DMS79 (cell line): ENCODE results near the gene LDLRAD3.
"Not testable (repeated sequence)": the region's sequence is repeated elsewhere in the genome, so short reads cannot be mapped to it uniquely, and the experiment has no call there.

ENCODE experiments used
- DNase-seq: peaks from one replicate; lab custom pipeline; 2025; lab: John Stamatoyannopoulos, UW

Gene LDLRAD3

GRCh38 chr11:36164506-36165250, 220.8 kb downstream of the LDLRAD3 start:
- DNase-seq, result no peak

DNA sequence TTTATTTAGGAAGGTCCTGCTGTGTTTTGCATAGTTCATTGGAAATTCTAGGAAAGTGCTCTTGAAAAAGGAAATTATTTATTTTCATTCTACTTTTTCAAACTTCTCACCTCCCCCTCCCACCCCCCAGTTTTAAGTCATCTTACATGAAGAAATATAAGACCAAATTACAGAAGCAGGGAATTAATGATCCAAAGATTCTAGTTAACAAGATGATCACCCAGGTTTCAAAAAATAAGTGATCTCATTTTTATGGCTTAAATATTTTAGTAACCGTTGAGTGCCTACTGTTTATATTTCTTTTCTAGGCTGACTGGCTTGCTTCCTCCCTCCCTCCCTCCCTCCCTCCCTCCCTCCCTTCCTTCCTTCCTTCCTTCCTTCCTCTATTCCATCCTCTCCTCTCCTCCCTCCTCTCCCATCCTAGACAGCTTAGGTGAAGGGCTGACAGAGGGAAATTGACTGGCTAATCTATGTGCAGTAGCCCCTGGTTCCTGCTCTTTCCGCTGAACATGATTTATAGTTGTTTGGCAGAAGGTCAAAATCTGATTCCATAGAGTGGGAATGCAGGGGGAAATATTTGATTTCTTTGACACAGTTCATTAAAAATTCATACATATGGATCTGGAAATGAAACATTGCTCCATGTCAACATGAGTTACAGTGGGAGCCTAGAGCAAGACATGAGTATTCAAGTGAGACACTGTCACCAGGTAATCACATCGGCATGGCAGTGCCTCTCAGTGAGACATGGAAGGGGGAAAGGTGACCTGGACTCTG, 221.9 kb downstream of the LDLRAD3 start:
- DNase-seq, result no peak

- no peak for DNase-seq
Observed at GRCh38 chr11:36167073-36167472, 223.2 kb downstream of the LDLRAD3 start.

DNA sequence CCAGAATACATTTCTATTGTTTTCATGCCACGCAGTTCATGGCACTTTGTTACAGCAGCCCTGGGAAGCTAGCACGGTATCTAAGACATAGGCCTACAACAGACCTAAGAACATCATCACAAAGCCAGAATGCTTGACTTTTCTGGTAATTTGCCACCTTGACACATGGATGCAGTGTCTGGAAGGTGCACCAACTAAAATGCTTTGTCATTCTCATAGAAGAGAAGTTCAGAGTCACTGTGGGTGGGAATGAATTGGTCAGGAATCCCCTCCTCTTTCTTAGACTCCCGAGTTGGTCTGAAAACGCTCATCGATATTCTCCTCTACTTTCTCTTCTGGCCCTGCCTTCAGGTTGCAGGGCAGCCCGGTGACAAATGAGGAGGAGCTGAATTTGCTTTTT, 223.9 kb downstream of the LDLRAD3 start:
- no peak for DNase-seq

DNA sequence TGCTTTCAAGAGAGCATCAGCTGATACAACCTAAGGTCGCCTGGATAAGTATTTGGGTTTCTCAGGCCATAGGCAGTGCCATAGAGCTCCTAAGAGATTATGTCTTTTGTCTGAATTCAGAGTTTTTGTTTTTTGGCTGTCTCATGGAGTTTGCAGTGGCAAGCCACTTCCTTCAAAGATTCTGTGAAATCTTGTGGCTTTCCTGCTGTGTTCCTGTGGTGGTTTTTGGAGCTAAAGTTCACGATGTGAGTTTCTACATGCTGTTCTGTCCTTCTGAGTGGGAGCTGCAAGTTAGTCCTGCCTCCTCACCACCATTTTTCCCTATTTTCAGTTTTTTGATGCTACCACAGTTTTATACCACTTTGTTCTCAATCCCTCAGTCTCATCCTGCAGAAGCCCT, 234.0 kb downstream of the LDLRAD3 start:
- no peak for DNase-seq

DNA sequence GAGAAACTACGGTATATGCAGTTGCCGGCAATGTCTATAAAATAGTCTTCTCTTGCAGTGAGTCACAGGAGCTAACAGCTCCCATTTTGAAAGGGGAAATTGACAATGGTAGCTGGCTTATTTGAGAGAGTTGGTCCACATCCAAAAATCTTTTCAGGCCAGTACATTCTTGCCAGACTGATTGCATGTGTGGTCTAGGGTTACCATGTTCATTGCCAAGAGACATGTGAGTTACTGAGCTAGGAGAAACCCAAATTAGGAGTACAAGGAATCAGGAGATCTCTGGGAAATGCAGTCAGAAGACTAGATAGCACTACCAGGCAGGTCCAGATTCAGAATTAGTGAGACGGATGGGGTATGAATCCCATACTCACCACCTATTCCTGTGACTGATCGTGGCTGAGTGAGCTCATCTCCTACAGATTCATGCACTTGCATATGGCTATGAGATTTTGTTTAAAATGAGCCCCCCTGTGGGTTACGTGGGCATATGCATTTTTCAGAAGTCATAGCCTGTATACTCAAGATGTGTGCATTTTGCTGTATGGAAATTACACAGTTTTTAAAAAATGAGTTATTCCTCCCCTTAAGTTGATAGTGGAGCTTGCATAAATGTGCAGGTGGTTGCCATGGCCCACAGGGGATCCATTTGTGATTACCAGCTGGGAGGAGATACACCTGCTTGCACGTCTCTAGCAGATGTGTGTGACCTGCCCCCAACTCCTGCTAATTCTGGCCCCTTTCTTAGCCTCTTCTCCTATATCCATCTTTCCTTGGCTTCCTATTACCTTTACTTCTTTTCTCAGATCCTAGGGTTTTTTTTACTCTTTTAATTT, 242.7 kb downstream of the LDLRAD3 start:
- peak; percentile 62 for DNase-seq

DNA sequence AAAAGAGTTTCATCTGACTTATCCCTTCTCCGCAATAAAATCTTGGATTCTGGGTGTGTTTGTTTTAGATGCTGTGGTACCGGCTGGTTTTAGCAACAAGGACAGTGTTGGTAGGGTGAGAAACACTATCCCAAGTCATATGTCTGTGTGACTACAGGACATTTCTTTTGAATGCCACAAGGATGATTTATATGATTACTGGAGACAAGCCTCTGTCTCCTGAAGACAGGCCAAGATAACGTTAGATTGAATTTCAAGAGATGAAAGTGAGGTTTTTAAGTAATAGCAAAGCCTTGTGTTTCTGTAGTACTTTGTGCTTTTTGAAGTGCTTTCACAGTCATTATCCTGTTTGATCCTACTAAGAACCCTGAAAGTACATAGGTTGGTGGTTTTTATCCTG, 243.8 kb downstream of the LDLRAD3 start:
- DNase-seq, result no peak

GRCh38 chr11:36189735-36190134, 245.9 kb downstream of the LDLRAD3 start:
- DNase-seq, result not testable (repeated sequence)

DNA sequence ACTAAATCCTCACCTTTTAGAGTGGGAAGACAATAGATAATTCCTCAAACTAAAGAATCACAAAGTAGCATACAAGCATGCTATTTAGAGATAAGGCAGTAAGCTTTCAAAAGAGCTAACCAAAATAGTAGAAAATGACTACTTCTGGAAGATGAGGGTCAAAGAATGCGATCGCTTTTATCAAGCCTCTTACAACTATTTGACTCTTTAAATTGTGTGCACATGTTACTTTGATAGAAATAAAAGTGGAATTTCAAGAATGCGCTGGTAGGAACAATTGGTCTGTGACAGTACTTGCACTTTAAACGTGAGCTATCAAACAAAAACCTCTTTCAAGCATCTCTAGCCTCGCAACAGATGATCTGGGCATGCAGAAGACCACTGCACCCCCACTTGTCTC, 248.1 kb downstream of the LDLRAD3 start:
- DNase-seq, result no peak

GRCh38 chr11:36192425-36193289, 248.8 kb downstream of the LDLRAD3 start:
- no peak for DNase-seq

DNA sequence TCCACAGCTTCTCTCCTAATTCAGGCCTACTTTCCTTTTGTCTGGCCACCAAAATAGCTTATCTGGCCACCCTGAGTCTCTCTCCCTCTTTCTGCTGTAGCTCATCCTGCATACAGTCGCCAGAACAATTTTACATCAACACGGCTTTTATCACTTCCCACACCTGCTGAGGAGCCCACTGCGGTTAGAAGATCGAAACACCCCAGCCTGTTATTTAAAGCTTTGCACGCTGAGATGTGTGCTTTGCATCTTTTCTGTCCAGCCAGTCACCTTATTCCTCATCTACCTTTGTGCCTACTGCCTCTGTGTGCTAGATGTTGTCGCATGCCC, 249.4 kb downstream of the LDLRAD3 start:
- no peak for DNase-seq

DNA sequence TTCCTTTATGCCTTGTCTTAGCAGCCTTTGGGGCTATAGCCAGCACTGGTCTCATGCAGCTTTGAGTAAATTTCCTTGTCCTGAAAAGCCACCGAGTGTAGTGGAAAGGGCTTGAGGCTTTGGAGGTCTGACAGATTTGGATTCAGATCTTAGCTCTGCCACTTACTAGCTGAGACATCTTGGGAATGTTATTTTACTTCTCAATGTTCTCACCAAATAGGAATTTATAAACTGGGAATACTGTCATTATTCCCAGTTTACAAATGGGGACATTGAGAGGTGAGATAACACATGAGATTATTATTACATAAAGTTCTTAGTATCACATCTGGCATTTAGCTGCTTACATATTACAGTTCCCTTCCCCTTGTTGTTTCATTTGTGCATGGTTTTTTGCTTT, 249.9 kb downstream of the LDLRAD3 start:
- no peak for DNase-seq

DNA sequence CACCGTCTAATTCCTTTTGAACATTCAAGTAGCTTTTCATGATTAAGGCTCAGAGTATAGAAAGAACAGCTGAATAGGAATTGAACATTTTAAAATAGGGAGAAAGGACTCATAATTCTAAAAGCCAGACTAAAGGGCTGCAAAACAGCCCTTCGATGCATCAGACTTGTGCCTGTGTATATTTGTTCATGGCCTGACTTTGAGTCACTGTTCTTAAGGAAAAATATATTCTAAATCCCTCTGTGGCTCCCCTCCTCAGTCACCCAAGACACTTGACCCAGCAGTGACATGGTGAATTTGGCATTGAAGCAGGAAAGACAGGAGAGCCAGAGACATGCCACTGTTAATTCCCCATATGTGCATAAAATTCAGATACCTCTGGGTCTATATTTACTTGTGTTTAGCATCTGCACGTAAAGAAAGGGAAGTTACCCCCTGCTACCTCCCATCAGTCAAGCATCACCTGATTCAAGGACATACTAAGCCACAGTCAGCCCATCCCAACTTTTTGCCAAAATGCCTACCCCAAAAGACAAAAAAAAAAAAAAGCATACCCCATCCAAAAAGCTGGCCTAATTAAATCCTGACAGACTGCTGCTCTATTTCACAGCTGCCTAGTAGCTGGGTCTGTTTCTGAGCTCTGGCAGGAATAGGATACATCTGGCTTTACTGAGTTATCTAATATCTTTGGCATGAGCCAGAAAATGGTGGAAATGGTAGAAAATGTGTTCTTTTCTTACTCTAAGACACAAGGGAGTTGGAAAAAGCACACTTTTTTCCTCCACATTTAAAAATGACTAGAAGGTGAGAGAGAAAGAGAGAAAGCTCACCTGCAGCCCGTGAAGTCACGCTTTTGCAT, 251.9 kb downstream of the LDLRAD3 start:
- DNase-seq, result no peak

DNA sequence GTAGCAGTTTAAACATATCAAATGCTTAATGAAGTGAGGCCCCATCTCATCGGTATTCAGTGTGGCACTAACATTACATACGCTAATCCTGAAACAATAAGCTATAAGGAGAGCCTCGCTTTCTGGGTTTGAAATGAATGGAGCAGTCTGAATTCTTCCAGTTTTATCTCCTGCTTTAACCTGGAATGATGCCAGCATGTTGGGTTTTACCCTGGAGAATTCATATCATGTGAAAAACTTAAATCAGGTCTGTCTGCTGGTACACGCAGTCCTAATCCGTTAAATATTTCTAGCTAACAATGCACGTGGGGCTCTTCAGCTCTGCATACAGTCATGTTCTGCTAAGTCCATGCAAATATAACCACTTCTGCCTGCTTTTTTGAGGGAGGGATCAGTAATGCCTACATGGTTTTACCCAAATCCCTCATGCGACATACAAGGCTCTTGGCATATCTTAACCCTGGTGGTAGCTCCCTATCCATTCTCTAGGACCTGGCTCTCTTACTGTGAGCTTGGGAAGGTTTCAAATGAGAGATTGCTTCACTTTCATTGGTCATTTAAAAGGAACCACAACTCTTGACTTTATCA, 252.6 kb downstream of the LDLRAD3 start:
- DNase-seq, result no peak

GRCh38 chr11:36201411-36201810, 257.5 kb downstream of the LDLRAD3 start:
- DNase-seq, result no peak

GRCh38 chr11:36205536-36205935, 261.7 kb downstream of the LDLRAD3 start:
- no peak for DNase-seq

DNA sequence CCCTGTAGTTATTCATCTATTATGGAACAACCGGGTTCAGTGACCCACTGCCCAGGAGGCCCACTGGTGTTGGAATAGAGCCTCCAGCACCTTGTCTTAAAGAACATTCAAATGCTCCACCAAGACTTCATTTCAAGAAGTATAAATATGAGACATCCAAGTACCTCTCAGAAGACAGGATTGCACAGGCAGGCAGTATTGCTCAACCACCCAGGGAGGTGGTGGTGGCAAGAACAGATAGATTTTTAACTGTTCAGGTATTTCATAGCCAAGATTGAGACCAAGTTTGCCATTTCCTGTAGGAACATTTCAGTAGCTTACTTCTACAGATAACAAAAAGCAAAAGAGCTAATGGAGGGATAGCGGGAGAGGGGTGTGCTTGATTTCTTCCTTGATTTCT, 266.7 kb downstream of the LDLRAD3 start:
- DNase-seq, result no peak

DNA sequence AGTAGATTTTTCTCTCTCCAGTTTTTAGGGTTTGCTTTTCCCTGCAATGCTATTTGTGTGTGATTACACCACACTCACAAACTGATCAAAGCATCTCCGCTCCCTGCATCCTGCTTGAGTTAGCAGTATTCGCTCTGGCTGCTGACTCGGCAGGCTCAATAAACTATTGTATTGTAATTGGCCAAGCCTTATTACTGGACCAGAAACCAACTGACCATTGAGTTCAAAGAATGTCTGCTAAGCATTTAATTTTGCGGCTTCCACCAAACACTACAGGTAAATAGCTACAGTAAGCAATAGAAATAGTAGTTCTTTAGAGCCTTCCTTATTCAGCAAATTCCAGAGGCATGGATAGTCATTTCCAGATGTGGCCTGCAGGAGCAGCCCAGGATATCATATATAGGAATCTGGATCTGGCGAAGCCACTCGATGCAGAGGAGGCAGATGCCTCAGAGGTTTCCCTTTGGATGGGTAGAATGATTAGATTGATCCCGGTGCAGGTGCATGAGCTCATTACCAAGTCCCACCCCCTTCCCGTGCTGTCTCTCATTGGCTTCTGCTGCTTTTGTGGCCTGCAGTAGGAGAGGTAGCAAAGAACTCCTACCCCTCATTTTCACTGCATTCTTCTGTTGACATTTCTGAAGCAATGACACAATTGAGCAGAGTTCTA, 268.0 kb downstream of the LDLRAD3 start:
- DNase-seq, result no peak

- no peak for DNase-seq
Observed at GRCh38 chr11:36212564-36213392, 268.9 kb downstream of the LDLRAD3 start.
